ENCODE measurements around the gene EFEMP1.

- TF ChIP-seq, protein P1, sequence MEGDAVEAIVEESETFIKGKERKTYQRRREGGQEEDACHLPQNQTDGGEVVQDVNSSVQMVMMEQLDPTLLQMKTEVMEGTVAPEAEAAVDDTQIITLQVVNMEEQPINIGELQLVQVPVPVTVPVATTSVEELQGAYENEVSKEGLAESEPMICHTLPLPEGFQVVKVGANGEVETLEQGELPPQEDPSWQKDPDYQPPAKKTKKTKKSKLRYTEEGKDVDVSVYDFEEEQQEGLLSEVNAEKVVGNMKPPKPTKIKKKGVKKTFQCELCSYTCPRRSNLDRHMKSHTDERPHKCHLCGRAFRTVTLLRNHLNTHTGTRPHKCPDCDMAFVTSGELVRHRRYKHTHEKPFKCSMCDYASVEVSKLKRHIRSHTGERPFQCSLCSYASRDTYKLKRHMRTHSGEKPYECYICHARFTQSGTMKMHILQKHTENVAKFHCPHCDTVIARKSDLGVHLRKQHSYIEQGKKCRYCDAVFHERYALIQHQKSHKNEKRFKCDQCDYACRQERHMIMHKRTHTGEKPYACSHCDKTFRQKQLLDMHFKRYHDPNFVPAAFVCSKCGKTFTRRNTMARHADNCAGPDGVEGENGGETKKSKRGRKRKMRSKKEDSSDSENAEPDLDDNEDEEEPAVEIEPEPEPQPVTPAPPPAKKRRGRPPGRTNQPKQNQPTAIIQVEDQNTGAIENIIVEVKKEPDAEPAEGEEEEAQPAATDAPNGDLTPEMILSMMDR (IDR thresholded peaks at IDR 0.05) = no peak
- TF ChIP-seq POLR2A (IDR thresholded peaks at IDR 0.05; ENCODE audit: low read depth) (no peak), EP300 (IDR thresholded peaks at IDR 0.05) (no peak), POLR2AphosphoS5 (IDR thresholded peaks at IDR 0.05) (no peak)
These were observed 12.8 kb upstream of the EFEMP1 start for GRCh38 chr2:55936351-55936750.
